GM12891 (cell line): ENCODE data around the gene SPON1.

Source experiments
- POLR2AphosphoS5 ChIP-seq: IDR thresholded peaks from 2 replicates; pipeline ENCODE4 v1.6.1; 2011; ENCODE audit warnings: low read depth, low read length, control low read depth
- TAF1 ChIP-seq: IDR thresholded peaks from 2 replicates; pipeline ENCODE4 v1.6.1; 2011; ENCODE audit warnings: low read depth, low read length, control low read depth

- TF ChIP-seq TAF1 (no peak), POLR2AphosphoS5 (no peak)
These were observed 152.3 kb downstream of the SPON1 start for GRCh38 chr11:14114786-14115185.
